Mononuclear cell (primary cell): ENCODE measurements around the gene CLEC19A. TPM values are rescaled to one million over a fixed set of nuclear protein-coding genes. Genes with fewer than 3 reads are reported as not detected.

Source experiments
- H3K27me3 ChIP-seq: 2 replicates; pipeline ENCODE4 v1.6.0; 2011; ENCODE audit warnings: low read length, control low read depth; ENCODE audit not compliant: insufficient read depth
- H3K4me1 ChIP-seq: 2 replicates; pipeline ENCODE4 v1.5.1; 2011; ENCODE audit warnings: mild to moderate bottlenecking, low read length, control low read depth; ENCODE audit not compliant: insufficient read depth
- H3K4me3 ChIP-seq: 2 replicates; pipeline ENCODE4 v1.5.1; 2011; ENCODE audit warnings: mild to moderate bottlenecking, low read length, moderate library complexity
- H3K9me3 ChIP-seq: 2 replicates; pipeline ENCODE4 v1.5.1; 2011; ENCODE audit warnings: low read depth, mild to moderate bottlenecking, control low read depth, low read length
- total RNA-seq: library from RNA; depleted of rRNA; stranded (reverse); fragments of >200 nt; gene quantifications from one replicate; pipeline ENCODE4 v1.2.3, GENCODE V29; 2012

CLEC19A gene
- total RNA-seq, result not detected

DNA sequence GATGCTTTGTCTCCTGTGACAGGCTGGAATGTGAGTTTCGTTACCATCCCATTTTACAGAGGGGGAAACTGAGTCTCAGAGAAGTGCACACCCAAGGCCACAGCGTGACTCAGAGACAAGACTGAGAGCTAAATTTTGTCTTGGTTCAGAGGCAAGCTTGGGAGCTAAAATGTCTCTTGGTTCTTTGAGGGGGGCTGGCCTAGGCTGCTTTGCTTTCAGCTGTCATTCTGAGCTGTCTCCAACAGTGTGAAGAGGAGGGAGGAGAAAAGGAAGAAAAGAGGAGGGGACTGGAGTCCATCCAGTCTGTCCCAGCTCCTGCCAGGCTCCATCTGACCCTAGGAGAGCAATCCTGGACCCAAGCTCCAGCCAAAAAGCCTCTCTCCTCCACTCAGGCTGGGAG, at the start of gene CLEC19A:
TSS of gene CLEC19A (plus strand) at position 301 of the 400 bp plus-strand sequence. CDS start 121 bp downstream, outside the sequence.
- H3K9me3 ChIP-seq, result no peaks in the 10 kb centered on the region
- H3K4me3 ChIP-seq, result no peak within 1 kb of the TSS
- H3K4me1 ChIP-seq, result no peaks in the 10 kb centered on the region
- no peaks in the 10 kb centered on the region for H3K27me3 ChIP-seq

DNA sequence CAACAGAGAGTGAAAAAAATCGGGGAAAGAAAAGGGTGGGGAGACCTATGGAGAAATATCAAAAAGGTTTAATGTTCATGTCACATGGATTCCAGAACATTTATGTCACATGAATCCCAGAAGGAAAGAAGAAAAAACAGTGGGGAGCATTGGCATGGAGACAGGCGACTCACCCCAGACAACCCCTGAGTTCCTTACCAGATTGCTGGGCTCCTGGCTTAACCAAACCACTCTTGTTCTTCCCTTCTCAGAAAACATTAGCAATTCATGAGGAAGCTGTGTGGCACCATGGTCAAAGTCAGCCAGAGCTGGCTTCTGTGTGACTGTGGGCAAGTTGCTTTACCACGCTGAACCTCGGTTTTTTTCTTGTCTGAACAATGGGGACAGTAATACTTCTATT, 49.6 kb upstream of the CLEC19A start:
- Histone ChIP-seq H3K4me3 (no peak overlapping the region), H3K4me1 (no peaks in the 10 kb centered on the region), H3K27me3 (no peaks in the 10 kb centered on the region), H3K9me3 (no peaks in the 10 kb centered on the region)

DNA sequence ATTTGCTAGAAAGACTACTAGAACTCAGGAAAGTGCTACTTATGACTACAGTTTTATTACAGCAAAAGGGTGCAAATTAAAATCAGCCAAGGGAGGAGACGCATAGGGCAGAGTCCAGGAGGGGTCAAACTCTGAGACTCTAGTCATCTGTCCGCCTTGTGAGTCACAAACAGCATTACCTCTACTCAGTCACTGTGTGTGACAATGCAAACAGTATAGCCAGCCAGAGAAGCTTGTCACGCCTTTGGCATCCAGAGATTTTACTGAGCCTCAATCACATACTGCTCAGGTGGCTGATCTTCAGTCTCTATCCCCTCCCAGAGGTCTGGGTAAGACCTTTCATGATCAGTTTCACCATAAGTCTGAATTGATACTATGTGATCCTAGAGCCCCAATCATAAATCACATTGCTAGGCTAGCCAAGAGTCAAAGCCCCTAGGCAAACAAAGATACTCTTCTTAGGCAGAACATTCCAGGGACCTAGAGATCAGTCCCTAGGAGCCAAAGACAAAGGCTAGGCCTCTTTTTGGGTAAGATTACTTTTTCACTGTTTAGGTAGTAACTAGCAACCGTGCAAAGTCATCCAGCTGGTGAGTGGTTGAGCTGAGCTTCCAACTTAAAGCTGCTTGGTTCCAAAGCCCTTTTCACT, 48.8 kb upstream of the CLEC19A start:
- H3K9me3 ChIP-seq, result no peaks in the 10 kb centered on the region
- no peaks in the 10 kb centered on the region for H3K27me3 ChIP-seq
- no peaks in the 10 kb centered on the region for H3K4me1 ChIP-seq
- no peak overlapping the region for H3K4me3 ChIP-seq

DNA sequence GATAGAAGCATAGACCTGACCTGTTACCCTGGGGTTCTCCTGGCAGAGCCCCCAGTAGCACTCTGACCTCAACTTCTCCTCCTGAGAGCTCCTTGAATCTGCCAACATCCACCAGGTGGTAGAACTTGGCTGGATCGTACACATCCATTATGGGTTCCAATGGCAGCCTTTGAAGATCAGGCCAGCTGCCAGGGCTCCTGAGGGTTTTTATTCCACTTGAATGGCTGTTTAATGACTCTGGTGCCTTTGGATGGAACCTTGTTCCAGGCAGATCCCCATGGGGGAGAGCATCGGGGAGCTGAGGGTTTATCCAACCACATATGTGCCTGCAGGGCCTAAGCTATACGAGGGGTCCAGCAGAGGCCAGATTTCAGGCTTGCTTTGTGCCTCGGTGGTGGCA, 47.1 kb upstream of the CLEC19A start:
- Histone ChIP-seq H3K4me1 (no peaks in the 10 kb centered on the region), H3K9me3 (no peaks in the 10 kb centered on the region)

DNA sequence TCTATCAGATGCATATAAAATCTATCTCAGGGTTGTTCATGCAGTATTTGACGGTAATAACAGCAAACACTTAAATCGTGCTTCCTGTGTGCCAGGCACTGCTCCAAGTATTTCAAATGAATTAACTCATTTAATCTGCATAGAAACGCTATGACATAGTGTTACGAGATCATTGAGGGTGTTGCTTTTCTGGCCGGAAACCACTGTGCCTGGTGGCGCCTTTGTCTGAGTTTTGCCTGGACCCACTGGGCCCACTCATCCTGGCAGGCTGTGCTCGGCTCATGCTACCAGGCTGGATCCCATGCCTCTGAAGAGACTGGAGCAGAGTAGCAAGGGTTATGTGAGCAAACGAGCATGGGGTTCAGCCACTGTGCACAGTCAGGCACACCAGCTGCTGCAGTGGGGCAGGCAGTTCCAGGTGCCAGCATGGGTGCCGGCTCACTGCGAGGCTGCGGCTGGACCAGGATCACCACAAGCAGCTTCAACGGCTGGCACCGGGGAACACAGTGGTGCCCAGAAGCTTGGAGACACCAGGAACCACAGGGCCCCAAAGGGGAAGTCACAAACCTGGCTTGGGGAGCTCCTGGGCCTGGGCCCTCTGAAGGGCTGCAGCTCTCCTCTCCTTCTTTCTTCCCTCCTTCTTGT, 45.9 kb upstream of the CLEC19A start:
- H3K9me3 ChIP-seq, result no peaks in the 10 kb centered on the region
- H3K4me1 ChIP-seq, result no peaks in the 10 kb centered on the region
- H3K27me3 ChIP-seq, result no peaks in the 10 kb centered on the region
- no peak overlapping the region for H3K4me3 ChIP-seq

More for the DNA sequence above, 47.1 kb upstream of the CLEC19A start:
- no peaks in the 10 kb centered on the region for H3K27me3 ChIP-seq
- no peak overlapping the region for H3K4me3 ChIP-seq

DNA sequence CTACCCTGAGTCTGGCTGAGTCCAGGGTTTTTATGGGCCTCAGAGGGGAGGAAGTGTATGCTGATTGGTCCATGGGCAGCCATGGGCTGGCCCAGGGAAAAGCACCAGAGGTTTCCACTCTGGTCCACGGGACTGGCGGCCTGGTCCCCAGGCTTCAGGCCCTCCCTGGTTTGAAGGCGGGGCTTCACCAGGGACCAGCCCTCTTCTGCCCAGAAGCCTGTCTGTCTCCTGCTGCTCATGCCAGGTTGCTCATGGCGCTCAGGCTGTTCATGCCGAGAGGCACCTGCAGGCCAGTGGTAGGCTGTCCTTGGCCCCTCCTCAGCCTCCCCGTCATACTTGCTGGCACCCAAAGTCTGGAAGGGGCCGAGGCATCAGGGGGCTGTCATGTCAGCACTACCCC, 45.0 kb upstream of the CLEC19A start:
- no peaks in the 10 kb centered on the region for H3K9me3 ChIP-seq
- H3K4me1 ChIP-seq, result no peaks in the 10 kb centered on the region
- no peak overlapping the region for H3K4me3 ChIP-seq
- H3K27me3 ChIP-seq, result no peaks in the 10 kb centered on the region

DNA sequence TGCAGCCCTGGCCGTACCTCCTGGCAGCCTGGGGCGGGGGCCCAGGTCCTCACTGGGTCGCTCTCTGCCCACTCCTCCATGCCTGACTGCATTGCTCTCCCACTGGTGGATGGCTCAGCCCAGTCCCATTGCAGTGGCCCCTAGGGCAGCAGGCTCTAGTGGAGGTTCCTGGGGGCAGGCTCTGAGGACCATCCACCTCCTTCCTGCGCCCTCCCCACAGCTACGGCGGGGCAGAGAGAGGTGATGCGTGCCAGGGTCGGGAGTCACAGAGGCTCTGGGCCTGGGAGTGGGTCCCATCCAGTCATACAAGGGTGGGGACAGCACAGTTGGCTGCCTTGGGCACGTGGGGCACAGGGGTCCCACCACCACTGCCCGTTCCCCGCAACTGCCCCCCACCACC, 44.0 kb upstream of the CLEC19A start:
- Histone ChIP-seq H3K4me1 (no peaks in the 10 kb centered on the region), H3K9me3 (no peaks in the 10 kb centered on the region), H3K4me3 (no peak overlapping the region), H3K27me3 (no peaks in the 10 kb centered on the region)

DNA sequence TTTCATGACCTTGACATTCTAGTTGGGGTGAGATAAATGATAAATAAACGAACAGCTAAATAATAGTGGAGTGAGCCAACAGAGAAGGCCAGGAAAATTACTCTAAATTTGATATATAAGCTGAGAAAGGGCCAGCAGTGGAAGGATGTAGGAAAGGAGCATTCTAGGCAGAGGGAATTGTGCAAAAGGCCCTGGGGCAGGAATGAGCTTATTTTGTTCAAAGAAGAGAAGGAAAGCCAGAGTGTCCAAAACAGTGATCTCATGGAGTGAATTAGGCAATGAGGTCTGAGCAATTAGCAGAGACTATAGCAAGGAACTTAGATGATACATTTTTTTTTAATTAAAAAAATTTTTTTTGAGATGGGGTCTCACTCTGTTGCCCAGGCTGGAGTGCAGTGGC, 43.3 kb upstream of the CLEC19A start:
- Histone ChIP-seq H3K27me3 (no peaks in the 10 kb centered on the region), H3K4me1 (no peaks in the 10 kb centered on the region), H3K9me3 (no peaks in the 10 kb centered on the region), H3K4me3 (no peak overlapping the region)

DNA sequence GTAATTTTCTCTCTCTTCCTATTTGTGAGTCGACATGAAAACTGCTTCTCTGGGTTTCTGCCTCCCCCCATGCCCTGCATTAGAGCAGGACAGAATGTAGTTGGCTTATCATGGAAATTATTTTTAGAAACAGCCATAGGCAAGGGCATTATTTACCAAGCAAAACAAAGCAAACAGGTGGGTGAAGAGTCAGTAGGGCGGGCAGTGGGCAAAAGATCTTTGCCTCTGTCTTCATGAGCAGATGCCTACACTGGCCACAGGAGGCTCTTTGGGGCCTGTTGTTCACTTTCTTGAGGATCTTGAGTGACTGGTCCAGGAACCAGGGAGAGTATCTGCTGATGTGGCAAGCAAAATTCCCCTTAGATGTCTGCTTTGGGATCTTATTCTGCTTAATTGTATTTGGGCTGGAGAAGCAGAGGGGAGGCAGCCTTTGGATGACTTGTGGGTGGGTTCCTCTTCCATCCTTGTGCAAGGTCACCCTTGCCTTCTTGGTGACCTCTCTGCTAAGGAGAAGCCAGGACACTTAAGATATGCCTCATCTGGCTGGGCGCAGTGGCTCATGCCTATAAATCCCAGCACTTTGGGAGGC, 42.5 kb upstream of the CLEC19A start:
- H3K27me3 ChIP-seq, result no peaks in the 10 kb centered on the region
- H3K9me3 ChIP-seq, result no peaks in the 10 kb centered on the region
- no peaks in the 10 kb centered on the region for H3K4me1 ChIP-seq
- H3K4me3 ChIP-seq, result no peak overlapping the region

DNA sequence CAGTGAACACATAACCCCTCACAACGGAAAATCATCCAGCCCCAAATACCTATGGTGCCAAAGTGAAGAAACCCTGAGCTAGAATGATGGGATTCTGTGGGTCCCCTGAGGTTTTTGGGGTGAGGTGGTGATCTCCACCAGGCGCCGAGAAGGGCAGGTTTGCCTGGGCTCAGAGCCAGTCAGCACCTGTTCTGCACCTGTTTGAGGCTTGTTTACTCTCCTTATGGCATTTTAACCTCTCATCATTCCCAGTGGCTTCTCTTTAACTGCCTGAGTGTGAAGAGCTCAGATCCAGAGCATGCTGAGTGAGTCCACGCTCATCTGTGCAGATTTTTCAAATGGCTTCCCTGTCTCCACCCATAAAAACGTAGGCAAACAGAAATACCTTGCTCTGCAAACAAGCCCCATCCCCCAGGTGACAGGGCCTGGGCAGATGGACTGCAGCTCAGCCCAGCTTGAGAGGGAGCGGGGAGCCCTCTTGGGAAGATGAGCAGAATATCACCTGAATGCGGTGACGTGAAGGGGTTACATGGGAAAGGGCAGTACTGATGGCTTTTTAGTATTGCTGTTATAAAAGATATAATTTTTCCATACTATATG, 40.1 kb upstream of the CLEC19A start:
- H3K4me1 ChIP-seq, result no peaks in the 10 kb centered on the region
- no peak overlapping the region for H3K4me3 ChIP-seq
- no peaks in the 10 kb centered on the region for H3K27me3 ChIP-seq
- H3K9me3 ChIP-seq, result no peaks in the 10 kb centered on the region

DNA sequence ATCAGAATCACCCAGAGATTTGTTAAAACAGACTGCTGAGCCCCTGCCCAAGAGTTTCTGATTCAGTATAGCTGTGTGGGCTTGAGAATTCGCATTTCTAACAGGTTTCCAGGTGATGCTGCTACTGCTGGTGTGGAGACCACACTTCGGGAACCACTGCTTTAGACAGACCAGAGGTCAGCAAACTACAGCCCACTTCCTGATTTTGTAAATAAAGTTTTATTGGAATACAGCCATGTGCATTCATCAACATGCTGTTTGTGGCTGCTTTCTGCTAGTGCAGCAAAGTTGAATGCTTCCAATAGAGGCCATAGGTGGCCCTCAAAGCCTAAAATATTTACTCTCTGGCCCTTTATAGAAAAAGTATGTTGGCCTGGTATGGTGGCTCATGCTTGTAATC, 32.6 kb upstream of the CLEC19A start:
- H3K4me1 ChIP-seq, result no peaks in the 10 kb centered on the region
- H3K4me3 ChIP-seq, result no peak overlapping the region
- no peaks in the 10 kb centered on the region for H3K9me3 ChIP-seq
- H3K27me3 ChIP-seq, result no peaks in the 10 kb centered on the region

DNA sequence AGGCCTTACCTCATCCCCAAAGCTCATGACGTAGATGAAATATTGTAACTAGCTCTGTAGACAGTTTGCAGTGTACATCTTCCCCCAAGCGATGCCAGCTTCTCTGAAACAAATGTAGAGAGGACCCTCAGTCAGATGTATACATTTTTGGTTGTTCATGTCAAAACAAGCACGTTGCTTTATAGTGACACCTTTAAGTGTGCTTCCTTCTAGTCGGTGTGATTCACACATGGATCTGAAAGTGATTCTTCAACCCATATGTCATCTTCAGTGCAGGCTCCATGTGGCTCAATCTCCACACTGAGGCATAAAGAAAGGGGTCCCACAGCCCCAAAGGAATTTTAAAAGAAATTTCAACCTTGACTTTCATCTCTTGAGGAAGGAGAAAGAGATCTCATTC, 30.9 kb upstream of the CLEC19A start:
- no peaks in the 10 kb centered on the region for H3K9me3 ChIP-seq

DNA sequence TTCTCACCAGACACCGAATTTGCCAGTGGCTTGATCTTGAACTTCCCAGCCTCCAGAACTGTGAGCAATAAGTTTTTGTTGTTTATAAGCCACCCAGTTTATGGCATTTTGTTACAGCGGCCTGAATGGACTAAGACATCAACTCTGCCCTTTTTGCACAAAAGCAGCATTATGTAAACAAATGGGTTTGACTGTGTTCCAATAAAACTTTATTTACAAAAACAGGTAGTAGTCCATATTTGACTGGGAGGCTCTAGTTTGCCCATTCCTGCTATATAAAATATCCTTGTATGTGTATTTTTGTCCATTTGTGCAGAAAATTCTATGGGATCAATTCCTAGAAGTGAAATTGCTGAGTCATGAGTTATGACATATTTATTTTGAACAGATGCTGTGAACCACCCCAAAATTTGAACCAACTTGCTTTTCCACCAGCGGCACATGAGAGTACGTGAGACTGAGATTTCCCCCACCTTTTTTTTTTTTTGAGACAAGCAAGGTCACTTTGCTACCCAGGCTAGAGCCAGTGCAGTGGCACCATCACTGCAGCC, 21.3 kb upstream of the CLEC19A start:
- Histone ChIP-seq H3K4me3 (no peak overlapping the region), H3K27me3 (no peaks in the 10 kb centered on the region), H3K4me1 (no peaks in the 10 kb centered on the region), H3K9me3 (no peaks in the 10 kb centered on the region)

More for the DNA sequence above, 30.9 kb upstream of the CLEC19A start:
- Histone ChIP-seq H3K27me3 (no peaks in the 10 kb centered on the region), H3K4me1 (no peaks in the 10 kb centered on the region), H3K4me3 (no peak overlapping the region)

DNA sequence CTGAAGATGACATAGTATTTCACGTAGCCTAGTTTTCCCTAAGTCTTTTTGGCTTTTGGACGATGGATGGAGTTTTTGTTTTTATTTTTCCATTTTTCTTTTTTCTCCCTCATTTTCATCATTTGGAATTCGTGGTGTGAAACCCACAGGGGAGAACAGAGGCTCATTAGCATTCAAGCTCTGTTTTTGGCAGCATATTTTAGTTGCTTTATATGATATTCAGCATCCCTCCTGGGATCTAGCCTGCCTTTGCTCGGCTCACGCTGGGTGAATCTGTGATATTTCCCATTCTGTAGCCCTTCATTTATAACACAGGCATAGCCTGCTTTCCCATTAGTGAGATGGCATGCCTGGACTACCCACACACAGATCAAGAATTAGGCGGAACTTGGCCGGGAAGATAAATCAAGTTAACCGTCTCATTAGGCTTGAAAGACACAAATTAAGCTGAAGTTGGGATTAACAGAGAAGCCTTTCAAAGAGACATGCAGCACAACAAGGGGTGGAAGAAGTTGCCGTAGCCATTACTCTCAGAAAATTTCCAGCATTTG, 20.1 kb upstream of the CLEC19A start:
- Histone ChIP-seq H3K4me3 (no peak overlapping the region), H3K27me3 (no peaks in the 10 kb centered on the region), H3K4me1 (no peaks in the 10 kb centered on the region), H3K9me3 (no peaks in the 10 kb centered on the region)

DNA sequence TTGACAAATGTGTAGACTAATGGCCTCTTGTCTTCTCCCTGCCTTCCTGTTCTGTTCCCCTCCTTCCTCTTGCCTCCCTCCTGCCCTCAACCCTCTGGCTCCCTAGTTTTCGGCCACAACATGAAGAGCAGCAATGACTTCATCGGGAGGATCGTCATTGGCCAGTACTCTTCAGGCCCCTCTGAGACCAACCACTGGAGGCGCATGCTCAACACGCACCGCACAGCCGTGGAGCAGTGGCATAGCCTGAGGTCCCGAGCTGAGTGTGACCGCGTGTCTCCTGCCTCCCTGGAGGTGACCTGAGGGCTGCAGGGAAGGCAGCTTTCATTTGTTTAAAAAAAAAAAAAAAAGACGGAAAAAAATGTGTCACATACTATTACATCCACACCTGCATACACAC, 18.8 kb upstream of the CLEC19A start:
- no peaks in the 10 kb centered on the region for H3K4me1 ChIP-seq

More for the DNA sequence above, 18.8 kb upstream of the CLEC19A start:
- no peaks in the 10 kb centered on the region for H3K9me3 ChIP-seq
- no peak overlapping the region for H3K4me3 ChIP-seq
- no peaks in the 10 kb centered on the region for H3K27me3 ChIP-seq
